Measurements from ENCODE around the gene ASPDH.

The ASPDH gene

DNA sequence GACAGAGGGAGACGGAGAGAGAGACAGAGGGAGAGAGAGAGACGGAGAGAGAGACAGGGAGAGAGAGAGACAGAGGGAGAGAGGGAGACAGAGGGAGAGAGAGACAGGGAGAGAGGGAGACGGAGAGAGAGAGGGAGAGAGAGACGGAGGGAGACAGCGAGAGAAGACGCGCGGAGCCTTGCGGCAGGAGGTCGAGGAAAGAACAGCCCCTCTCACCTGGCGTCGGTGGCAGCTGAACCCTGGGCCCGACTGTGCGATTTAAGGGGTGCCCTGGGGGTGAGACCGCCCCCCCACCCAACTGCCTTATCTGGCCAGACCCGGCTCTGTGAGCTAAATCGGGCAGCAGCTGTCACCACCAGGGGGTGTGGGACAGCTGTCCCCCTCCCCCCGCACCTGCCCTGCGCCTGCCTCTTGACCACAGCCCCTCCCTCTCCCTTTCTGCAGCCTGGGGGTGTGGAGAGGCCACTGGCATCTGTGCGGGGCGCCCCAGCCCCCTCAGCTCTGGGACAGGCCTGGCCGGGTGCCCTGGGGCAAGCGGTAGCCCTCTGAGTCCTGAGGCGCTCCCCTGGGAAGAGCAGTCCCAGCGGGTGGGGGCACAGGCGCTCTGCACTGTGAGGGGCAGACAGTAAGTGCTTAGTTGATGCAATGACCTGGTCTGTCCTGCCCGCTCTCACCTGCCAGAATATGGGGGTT, 13.5 kb downstream of the ASPDH start:
- TF ChIP-seq, protein P1, sequence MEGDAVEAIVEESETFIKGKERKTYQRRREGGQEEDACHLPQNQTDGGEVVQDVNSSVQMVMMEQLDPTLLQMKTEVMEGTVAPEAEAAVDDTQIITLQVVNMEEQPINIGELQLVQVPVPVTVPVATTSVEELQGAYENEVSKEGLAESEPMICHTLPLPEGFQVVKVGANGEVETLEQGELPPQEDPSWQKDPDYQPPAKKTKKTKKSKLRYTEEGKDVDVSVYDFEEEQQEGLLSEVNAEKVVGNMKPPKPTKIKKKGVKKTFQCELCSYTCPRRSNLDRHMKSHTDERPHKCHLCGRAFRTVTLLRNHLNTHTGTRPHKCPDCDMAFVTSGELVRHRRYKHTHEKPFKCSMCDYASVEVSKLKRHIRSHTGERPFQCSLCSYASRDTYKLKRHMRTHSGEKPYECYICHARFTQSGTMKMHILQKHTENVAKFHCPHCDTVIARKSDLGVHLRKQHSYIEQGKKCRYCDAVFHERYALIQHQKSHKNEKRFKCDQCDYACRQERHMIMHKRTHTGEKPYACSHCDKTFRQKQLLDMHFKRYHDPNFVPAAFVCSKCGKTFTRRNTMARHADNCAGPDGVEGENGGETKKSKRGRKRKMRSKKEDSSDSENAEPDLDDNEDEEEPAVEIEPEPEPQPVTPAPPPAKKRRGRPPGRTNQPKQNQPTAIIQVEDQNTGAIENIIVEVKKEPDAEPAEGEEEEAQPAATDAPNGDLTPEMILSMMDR (IDR thresholded peaks at IDR 0.05), result no peak
- no peak for TF ChIP-seq ZFX (IDR thresholded peaks at IDR 0.05; ENCODE audit: borderline replicate concordance)
- no peak overlapping the region for H3K27ac ChIP-seq

DNA sequence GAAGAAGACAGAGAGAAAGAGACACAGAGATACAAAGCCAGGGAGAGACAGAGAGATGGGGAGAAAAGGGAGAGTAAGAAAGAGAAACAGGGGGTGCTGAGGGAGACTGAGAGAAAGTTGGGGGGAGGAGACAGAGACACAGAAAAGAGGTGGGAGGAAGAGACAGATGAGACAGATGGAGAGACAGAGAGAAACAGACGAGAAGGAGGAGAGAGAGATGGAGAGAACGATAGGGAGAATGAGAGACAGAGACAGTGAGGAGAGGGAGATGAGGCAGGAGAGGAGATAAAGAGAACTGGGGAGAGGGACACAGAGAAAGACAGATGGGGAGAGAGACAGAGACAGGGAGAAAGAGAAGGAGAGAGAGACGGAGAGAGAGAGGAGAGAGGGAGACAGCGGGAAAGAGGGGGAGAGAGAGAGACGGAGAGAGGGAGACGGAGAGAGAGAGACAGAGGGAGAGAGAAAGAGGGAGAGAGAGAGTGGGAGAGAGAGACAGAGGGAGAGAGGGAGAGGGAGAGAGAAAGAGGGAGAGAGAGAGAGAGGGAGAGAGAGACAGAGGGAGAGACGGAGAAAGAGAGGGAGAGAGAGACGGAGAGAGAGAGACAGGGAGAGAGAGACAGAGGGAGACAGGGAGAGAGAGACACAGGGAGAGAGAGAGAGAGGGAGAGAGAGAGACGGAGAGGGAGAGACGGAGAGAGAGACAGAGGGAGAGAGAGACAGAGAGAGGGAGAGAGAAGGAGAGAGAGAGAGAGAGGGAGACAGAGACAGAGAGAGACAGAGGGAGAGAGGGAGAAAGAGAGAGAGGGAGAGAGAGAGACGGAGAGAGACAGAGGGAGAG, 15.3 kb downstream of the ASPDH start:
- H3K27ac ChIP-seq, result no peak overlapping the region
- TF ChIP-seq, protein P1 (IDR thresholded peaks at IDR 0.05), result no peak
- no peak for TF ChIP-seq ZFX (IDR thresholded peaks at IDR 0.05; ENCODE audit: borderline replicate concordance)

DNA sequence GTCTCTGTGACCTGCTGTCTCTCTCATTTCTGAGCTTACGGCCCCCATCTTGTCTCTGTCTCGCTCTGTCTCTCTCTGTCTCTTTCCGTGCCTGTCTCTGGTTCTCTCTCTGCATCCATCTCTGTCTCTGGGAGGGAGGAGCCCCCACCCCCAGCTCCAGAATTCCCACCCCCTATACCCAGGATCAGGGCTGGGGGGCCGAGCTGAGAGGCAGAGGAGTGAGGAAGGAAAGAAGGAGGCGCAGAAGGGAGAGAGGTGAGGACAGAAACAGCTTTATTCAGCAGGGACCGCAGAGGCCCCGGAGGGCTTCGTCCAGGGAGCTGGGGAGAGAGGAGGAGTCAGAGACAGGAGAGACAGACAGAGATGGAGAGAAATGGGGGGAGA, 16.7 kb downstream of the ASPDH start:
- TF ChIP-seq, protein P1 (IDR thresholded peaks at IDR 0.05), result no peak
- no peak for TF ChIP-seq ZFX (IDR thresholded peaks at IDR 0.05; ENCODE audit: borderline replicate concordance)
- H3K27ac ChIP-seq, result no peak overlapping the region

DNA sequence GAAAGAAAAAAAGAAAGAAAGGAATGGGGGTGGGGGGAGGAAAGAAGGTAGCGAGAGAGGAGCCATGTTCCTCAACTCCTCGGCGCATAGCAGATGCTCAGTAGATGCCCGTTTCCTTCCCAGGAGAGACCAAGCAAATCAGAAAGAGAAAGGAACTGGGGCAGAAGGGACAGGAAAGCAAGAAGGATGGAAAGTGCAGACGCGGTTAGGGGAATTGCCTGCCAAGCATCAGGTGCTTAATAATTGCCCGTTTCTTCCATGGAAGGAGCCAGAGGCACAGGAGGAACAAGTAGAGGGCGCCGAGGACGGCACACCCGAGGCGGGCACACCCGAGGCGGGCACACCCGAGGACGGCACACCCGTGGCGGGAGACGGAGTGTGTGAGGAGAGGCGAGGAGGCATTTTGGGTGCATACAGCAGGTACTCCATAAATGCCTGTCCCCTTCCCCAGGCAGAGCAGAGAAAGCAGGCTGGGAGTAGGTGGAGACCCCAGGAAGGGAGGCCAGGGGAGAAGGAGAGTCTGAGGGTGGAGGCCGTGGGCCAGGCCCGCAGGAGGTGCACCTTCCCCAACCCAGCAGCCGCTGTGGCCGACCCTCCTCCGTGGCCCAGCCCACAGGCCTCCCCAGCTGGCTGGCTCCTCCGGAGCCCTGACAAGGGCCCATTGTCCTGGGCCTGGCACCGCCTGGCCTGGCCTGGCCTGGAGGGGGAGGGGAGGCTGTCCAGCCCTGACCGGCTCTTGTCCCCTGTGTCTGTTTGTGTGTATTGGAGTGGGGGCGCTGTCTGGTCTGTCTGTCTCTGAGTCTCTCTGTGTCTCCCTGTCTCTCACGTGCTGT, 17.3 kb downstream of the ASPDH start:
- H3K27ac ChIP-seq, result no peak overlapping the region
- no peak for TF ChIP-seq ZFX (IDR thresholded peaks at IDR 0.05; ENCODE audit: borderline replicate concordance)
- TF ChIP-seq, protein P1 (IDR thresholded peaks at IDR 0.05), result no peak

DNA sequence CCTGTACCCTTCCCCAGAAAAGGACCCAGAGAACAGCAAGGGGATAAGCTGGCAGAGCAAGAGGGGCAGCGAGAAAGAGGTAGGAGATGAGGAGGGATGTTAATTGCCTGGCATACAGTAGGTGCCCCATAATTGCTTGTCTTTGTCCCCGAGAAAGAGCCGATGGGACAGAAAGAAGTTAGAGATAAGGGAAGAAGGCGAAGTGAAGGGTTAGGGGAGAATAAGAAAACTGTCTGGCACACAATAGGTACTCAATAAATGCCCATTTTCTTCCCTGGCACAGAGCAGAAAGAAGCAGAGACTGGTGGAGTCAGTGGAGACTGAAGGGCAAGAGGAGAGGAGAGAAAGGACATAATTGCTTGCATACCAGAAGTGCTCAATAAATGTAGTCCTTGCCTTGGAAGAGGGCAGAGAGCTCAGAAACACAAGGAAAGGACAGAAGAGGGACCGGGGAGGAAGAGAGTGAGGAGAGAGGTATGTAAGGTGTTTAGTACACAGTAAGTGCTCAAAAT, 18.6 kb downstream of the ASPDH start:
- TF ChIP-seq ZFX (IDR thresholded peaks at IDR 0.05; ENCODE audit: borderline replicate concordance), result no peak
- TF ChIP-seq, protein P1 (IDR thresholded peaks at IDR 0.05), result no peak
- H3K27ac ChIP-seq, result no peak overlapping the region

DNA sequence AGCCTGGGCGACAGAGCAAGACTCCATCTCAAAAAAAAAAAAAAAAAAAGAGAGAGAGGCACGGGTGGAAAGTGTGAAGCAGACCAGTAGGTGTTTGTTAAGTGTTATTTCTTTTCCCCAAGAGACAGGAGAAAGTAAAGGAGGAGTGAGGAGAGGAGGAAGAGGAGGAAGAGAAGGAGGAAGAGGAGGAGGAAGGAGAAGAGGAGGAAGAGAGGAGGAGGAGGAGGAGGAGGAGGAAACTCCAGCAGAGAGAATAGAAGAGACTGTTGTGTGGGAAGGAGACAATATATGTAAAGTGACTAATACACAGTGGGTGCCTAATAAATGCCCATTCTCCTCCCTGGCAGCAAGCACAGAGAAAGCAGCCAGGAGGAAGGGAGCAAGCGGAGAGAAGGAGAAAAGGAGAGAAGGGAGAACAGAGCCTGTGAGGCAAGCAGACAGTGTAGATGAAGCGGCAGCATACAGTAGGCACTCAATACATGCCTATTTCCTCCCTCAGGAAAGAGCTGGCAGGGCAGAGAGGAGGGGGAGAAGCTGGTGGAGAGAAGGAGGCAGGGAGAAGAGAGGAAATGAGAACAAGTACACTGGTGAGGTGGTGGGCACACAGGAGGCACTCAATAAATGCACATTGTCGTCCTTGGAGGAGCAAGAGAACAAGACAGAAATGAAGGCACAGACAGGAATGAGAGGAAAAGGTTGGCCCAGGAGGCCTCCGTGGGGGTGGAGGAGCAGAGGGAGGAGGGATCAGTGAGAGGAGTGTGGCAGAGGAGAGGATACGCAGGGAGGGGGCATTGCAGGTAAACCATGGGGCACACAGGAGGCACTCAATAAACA, 19.3 kb downstream of the ASPDH start:
- TF ChIP-seq, protein P1 (IDR thresholded peaks at IDR 0.05), result no peak
- TF ChIP-seq ZFX (IDR thresholded peaks at IDR 0.05; ENCODE audit: borderline replicate concordance), result no peak
- no peak overlapping the region for H3K27ac ChIP-seq

Data from 22Rv1 (cell line).